G401 (cell line): ENCODE measurements around the gene ROPN1. TPM values are rescaled to one million over a fixed set of nuclear protein-coding genes. Genes with fewer than 3 reads are reported as not detected.

Experiments
- total RNA-seq: library from RNA; depleted of rRNA; stranded (reverse); fragments of >200 nt; shearing (Covaris generic); gene quantifications from 2 replicates; pipeline ENCODE4 v1.2.3, GENCODE V29; 2014; rRNA removed

The ROPN1 gene
- total RNA-seq, 1 experiment from 2014 or later: not detected

Other genes starting within 250 kb of the ROPN1 start
- not detected in 2 replicates for gene MYLK, start 107.8 kb downstream of the ROPN1 start, total RNA-seq
- gene CCDC14, start 30.9 kb downstream of the ROPN1 start, total RNA-seq: 8.9 and 24.5 TPM in 2 replicates
- gene KALRN, start 41.2 kb upstream of the ROPN1 start, total RNA-seq: 0.80 and 1.1 TPM in 2 replicates